Measurements from ENCODE around the gene VAMP1. TPM values are rescaled to one million over a fixed set of nuclear protein-coding genes. Genes with fewer than 3 reads are reported as not detected.
"Not testable (repeated sequence)": the region's sequence is repeated elsewhere in the genome, so short reads cannot be mapped to it uniquely, and the experiment has no call there.

Gene VAMP1
- total and polyA plus RNA-seq, 2 of the 8 experiments (the other 6 are each of a cell fraction or from before 2014, with no cell fraction given): 10.8 to 23.1 TPM

- H3K27me3 ChIP-seq (replicated peaks in 1 of 4; ENCODE audit: control insufficient read depth in 3 of 4, extremely low read depth in 1 of 4, insufficient read depth in 3 of 4, low read length in 3 of 4); H3K56ac ChIP-seq (replicated peaks; ENCODE audit: insufficient read length, low read depth, low read length); H2BK15ac ChIP-seq (ENCODE audit: low read length); H3K27ac ChIP-seq (ENCODE audit: low read depth, low read length); H2BK5ac ChIP-seq (ENCODE audit: low read depth, low read length); H2BK20ac ChIP-seq (ENCODE audit: low read length); H3K23me2 ChIP-seq (ENCODE audit: low read depth, low read length); H3K4ac ChIP-seq (replicated peaks; ENCODE audit: insufficient read length, low read depth, low read length); H3K79me1 ChIP-seq (ENCODE audit: low read depth, low read length); H3K23ac ChIP-seq (ENCODE audit: insufficient read length); H2AFZ ChIP-seq (ENCODE audit: low read length); H3K4me3 ChIP-seq (ENCODE audit: extremely low read depth in 1 of 4, insufficient read depth in 2 of 4, low read depth in 3 of 4, low read length in 4 of 4); H3K4me1 ChIP-seq (replicated peaks in 1 of 4; ENCODE audit: control insufficient read depth in 3 of 4, insufficient read depth in 4 of 4, low read length in 3 of 4); H4K5ac ChIP-seq (ENCODE audit: insufficient read length, low read depth, low read length); H4K91ac ChIP-seq (replicated peaks; ENCODE audit: insufficient read length, low read length); H4K8ac ChIP-seq (ENCODE audit: extremely low read depth, insufficient read depth, low read length); H3K9ac ChIP-seq (replicated peaks in 1 of 4; ENCODE audit: extremely low read depth in 1 of 4, low read depth in 3 of 4, low read length in 3 of 4); H3K18ac ChIP-seq (ENCODE audit: extremely low read depth, low read length); H3K4me2 ChIP-seq (ENCODE audit: insufficient read depth in 1 of 2, low read depth in 2 of 2, low read length in 2 of 2); H2BK120ac ChIP-seq (replicated peaks; ENCODE audit: low read depth, low read length); FAIRE-seq; H4K20me1 ChIP-seq (replicated peaks in 1 of 2; ENCODE audit: control insufficient read depth in 1 of 2, insufficient read depth in 2 of 2, low read length in 2 of 2); H2BK12ac ChIP-seq (ENCODE audit: low read depth, low read length); H2AK5ac ChIP-seq (ENCODE audit: low read depth, low read length); H3K9me3 ChIP-seq (ENCODE audit: insufficient read depth in 2 of 2, low read depth in 1 of 2, low read length in 1 of 2); DNase-seq (ENCODE audit: low read depth in 1 of 2, low spot score in 2 of 2); H3K14ac ChIP-seq (ENCODE audit: insufficient read length): not testable (repeated sequence)
- H3K79me2 ChIP-seq (ENCODE audit: control insufficient read depth in 1 of 2, insufficient read depth in 2 of 2, low read length in 2 of 2): peaks cover 0 to 30% of the 10 kb centered on the region in 2 experiments; a peak in 3 of 4 replicates
- ChIA-PET POLR2A (ENCODE audit: partially characterized antibody) (interaction anchor here (1.2 to 3.0 kb wide), 5 partner anchors 21 to 48 kb away, joined by 3 to 11 read pairs (median 4); partner anchors contain the start of genes GAPDH, TAPBPL and VAMP1), CTCF (ENCODE audit: partially characterized antibody) (interaction anchor here (0.8 kb wide), 1 partner anchor 101 kb away, joined by 5 read pairs; no protein-coding TSS in a partner anchor)
- peaks cover 2 to 17% (median 3%) of the 10 kb centered on the region in 4 experiments; a peak in 7 of 8 replicates for H3K36me3 ChIP-seq (ENCODE audit: control insufficient read depth in 2 of 4, insufficient read depth in 4 of 4, low read length in 3 of 4)
- WGBS, 2 experiments (ENCODE audit: extremely low coverage in 1 of 2, insufficient coverage in 1 of 2, insufficient read length in 1 of 2, insufficient replicate concordance in 2 of 2, low coverage in 1 of 2, low lambda C conversion rate in 2 of 2, missing lambda C conversion rate in 1 of 2): 94% methylated on average over 1 of the region's 1 CpG; no CpG with 5 or more reads in 1 of the 2 experiments
Measured at GRCh38 chr12:6490673-6491072, 20.2 kb upstream of the VAMP1 start.

All from H1 (cell line).